Measurements from ENCODE around the gene IQCH. TPM values are rescaled to one million over a fixed set of nuclear protein-coding genes. Genes with fewer than 3 reads are reported as not detected.

IQCH gene
- polyA plus RNA-seq, 1 of the 3 experiments (the other 2 are of a cell fraction) = 0.81 TPM

DNA sequence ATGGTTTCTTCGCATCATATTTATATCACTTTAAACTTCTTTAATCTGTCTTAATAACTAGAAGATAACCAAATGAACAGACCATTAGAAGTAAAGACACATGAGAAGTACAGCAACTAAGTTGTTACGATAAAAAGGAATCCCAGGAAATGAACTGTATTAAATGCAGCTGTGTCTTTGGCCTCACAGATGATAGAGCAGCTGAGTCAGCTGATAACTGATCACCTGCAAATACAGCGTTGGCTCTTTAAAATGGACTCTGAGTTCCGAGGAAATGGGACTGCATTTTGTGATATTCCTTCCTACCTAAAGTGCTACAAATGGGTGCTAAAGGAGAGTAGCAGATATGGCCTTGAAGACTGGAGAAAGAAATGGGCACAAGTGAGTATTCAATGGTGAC, 145.3 kb downstream of the IQCH start:
- no peak overlapping the region for H3K27ac ChIP-seq (ENCODE audit: low read depth in 2 of 2, low read length in 1 of 2)
- H3K9me3 ChIP-seq = no peaks in the 10 kb centered on the region
- no peaks in the 10 kb centered on the region for H3K36me3 ChIP-seq (replicated peaks in 1 of 2; ENCODE audit: control insufficient read depth in 1 of 2, insufficient read depth in 2 of 2, low read length in 1 of 2)
- no peaks in the 10 kb centered on the region for H3K79me2 ChIP-seq (ENCODE audit: insufficient read depth)
- no peaks in the 10 kb centered on the region for H3K9me2 ChIP-seq
- ChIA-PET CTCF (interaction anchor here (1.0 kb wide), 1 partner anchor 454 kb away, joined by 3 read pairs; no protein-coding TSS in a partner anchor), POLR2A (no interaction called here)
- H2AFZ ChIP-seq (ENCODE audit: low read depth) = no peak overlapping the region
- TF ChIP-seq POLR2AphosphoS5 (IDR thresholded peaks at IDR 0.05; ENCODE audit: low read depth, low read length) = no peak
- no peak for TF ChIP-seq CHD2 (IDR thresholded peaks at IDR 0.05; ENCODE audit: low read length, partially characterized antibody)
- no peak for TF ChIP-seq GABPA (IDR thresholded peaks at IDR 0.05; ENCODE audit: low read depth)
- TF ChIP-seq, protein P1, sequence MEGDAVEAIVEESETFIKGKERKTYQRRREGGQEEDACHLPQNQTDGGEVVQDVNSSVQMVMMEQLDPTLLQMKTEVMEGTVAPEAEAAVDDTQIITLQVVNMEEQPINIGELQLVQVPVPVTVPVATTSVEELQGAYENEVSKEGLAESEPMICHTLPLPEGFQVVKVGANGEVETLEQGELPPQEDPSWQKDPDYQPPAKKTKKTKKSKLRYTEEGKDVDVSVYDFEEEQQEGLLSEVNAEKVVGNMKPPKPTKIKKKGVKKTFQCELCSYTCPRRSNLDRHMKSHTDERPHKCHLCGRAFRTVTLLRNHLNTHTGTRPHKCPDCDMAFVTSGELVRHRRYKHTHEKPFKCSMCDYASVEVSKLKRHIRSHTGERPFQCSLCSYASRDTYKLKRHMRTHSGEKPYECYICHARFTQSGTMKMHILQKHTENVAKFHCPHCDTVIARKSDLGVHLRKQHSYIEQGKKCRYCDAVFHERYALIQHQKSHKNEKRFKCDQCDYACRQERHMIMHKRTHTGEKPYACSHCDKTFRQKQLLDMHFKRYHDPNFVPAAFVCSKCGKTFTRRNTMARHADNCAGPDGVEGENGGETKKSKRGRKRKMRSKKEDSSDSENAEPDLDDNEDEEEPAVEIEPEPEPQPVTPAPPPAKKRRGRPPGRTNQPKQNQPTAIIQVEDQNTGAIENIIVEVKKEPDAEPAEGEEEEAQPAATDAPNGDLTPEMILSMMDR (IDR thresholded peaks at IDR 0.05) = no peak
- TF ChIP-seq, protein P2, sequence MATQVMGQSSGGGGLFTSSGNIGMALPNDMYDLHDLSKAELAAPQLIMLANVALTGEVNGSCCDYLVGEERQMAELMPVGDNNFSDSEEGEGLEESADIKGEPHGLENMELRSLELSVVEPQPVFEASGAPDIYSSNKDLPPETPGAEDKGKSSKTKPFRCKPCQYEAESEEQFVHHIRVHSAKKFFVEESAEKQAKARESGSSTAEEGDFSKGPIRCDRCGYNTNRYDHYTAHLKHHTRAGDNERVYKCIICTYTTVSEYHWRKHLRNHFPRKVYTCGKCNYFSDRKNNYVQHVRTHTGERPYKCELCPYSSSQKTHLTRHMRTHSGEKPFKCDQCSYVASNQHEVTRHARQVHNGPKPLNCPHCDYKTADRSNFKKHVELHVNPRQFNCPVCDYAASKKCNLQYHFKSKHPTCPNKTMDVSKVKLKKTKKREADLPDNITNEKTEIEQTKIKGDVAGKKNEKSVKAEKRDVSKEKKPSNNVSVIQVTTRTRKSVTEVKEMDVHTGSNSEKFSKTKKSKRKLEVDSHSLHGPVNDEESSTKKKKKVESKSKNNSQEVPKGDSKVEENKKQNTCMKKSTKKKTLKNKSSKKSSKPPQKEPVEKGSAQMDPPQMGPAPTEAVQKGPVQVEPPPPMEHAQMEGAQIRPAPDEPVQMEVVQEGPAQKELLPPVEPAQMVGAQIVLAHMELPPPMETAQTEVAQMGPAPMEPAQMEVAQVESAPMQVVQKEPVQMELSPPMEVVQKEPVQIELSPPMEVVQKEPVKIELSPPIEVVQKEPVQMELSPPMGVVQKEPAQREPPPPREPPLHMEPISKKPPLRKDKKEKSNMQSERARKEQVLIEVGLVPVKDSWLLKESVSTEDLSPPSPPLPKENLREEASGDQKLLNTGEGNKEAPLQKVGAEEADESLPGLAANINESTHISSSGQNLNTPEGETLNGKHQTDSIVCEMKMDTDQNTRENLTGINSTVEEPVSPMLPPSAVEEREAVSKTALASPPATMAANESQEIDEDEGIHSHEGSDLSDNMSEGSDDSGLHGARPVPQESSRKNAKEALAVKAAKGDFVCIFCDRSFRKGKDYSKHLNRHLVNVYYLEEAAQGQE (IDR thresholded peaks at IDR 0.05; ENCODE audit: low read depth, low read length) = no peak
- no peak for TF ChIP-seq TCF12 (IDR thresholded peaks at IDR 0.05)
- TF ChIP-seq RFX5 (IDR thresholded peaks at IDR 0.05; ENCODE audit: low read length) = no peak
- H3K27me3 ChIP-seq (ENCODE audit: insufficient read depth) = no peaks in the 10 kb centered on the region
- no peak overlapping the region for H3K4me2 ChIP-seq
- no peaks in the 10 kb centered on the region for H4K20me1 ChIP-seq (ENCODE audit: insufficient read depth)
- H3K9ac ChIP-seq = no peak overlapping the region
- no peaks in the 10 kb centered on the region; a peak in 1 of 4 replicates for H3K4me1 ChIP-seq (ENCODE audit: control insufficient read depth in 1 of 2, insufficient read depth in 2 of 2, low read depth in 1 of 2, low read length in 1 of 2)
- WGBS (ENCODE audit: low lambda C conversion rate) = 87% methylated on average over 4 of the region's 4 CpGs
- no peak for DNase-seq
- H3K4me3 ChIP-seq (ENCODE audit: low read depth in 2 of 2, low read length in 1 of 2) = no peak overlapping the region
- no peaks in the 10 kb centered on the region for H3F3A ChIP-seq (replicated peaks; ENCODE audit: insufficient read depth)

DNA sequence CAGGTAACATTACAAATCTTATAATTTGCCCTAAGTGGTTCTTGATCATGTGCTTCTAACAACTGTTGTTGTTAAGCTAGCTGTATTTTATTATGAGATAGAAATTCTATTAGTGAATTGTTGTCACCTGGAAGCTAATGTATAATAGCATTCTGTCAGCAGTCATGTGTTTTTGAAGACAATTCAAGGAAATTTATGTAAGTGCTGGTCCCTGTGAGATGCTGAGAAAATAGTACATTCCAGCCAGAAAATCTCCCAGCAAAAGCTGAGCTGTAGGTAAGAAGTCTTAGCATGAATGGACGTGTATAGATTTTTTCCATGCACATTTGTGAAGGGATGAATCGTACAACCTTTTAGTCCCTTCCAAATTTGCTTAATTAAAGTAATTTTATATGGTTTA, 146.3 kb downstream of the IQCH start:
- 84% methylated on average over 2 of the region's 2 CpGs for WGBS (ENCODE audit: low lambda C conversion rate)
- DNase-seq = no peak
- CTCF ChIA-PET = interaction anchor here (0.9 kb wide), 1 partner anchor 56 kb away, joined by 3 read pairs; no protein-coding TSS in a partner anchor

More for the DNA sequence above, 146.3 kb downstream of the IQCH start:
- Histone ChIP-seq H3K9me3 (no peaks in the 10 kb centered on the region), H4K20me1 (ENCODE audit: insufficient read depth) (no peaks in the 10 kb centered on the region), H3K36me3 (replicated peaks in 1 of 2; ENCODE audit: control insufficient read depth in 1 of 2, insufficient read depth in 2 of 2, low read length in 1 of 2) (no peaks in the 10 kb centered on the region), H3K79me2 (ENCODE audit: insufficient read depth) (no peaks in the 10 kb centered on the region), H3F3A (replicated peaks; ENCODE audit: insufficient read depth) (peaks cover 3% of the 10 kb centered on the region), H2AFZ (ENCODE audit: low read depth) (no peak overlapping the region), H3K9me2 (no peaks in the 10 kb centered on the region), H3K9ac (no peak overlapping the region), H3K4me2 (no peak overlapping the region), H3K4me3 (ENCODE audit: low read depth in 2 of 2, low read length in 1 of 2) (no peak overlapping the region), H3K27me3 (ENCODE audit: insufficient read depth) (no peaks in the 10 kb centered on the region), H3K27ac (ENCODE audit: low read depth in 2 of 2, low read length in 1 of 2) (no peak overlapping the region), H3K4me1 (ENCODE audit: control insufficient read depth in 1 of 2, insufficient read depth in 2 of 2, low read depth in 1 of 2, low read length in 1 of 2) (no peaks in the 10 kb centered on the region; a peak in 1 of 4 replicates)
- POLR2A ChIA-PET = no interaction called here
- TF ChIP-seq TAF1 (IDR thresholded peaks at IDR 0.05; ENCODE audit: borderline replicate concordance, low read depth, low read length) (no peak), RCOR1 (IDR thresholded peaks at IDR 0.05; ENCODE audit: low read length) (no peak), FOXM1 (IDR thresholded peaks at IDR 0.05; ENCODE audit: low read depth) (no peak), MAX (IDR thresholded peaks at IDR 0.05; ENCODE audit: low read depth) (no peak), TEAD4 (IDR thresholded peaks at IDR 0.05; ENCODE audit: borderline replicate concordance, insufficient read depth) (no peak), MEF2A (IDR thresholded peaks at IDR 0.05; ENCODE audit: borderline replicate concordance, low read depth) (no peak), GABPA (IDR thresholded peaks at IDR 0.05; ENCODE audit: low read depth) (no peak), GATA2 (CRISPR knock-in tag; IDR thresholded peaks at IDR 0.05) (no peak), ELF1 (IDR thresholded peaks at IDR 0.05) (no peak), JUND (IDR thresholded peaks at IDR 0.05) (no peak)
- TF ChIP-seq, protein P3, sequence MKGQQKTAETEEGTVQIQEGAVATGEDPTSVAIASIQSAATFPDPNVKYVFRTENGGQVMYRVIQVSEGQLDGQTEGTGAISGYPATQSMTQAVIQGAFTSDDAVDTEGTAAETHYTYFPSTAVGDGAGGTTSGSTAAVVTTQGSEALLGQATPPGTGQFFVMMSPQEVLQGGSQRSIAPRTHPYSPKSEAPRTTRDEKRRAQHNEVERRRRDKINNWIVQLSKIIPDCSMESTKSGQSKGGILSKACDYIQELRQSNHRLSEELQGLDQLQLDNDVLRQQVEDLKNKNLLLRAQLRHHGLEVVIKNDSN (IDR thresholded peaks at IDR 0.05; ENCODE audit: borderline replicate concordance, low read depth) = no peak
